Right lung (tissue), 5 donors: ENCODE data around the gene DCLRE1A. TPM values are rescaled to one million over a fixed set of nuclear protein-coding genes. Genes with fewer than 3 reads are reported as not detected.
"Not testable (repeated sequence)": the region's sequence is repeated elsewhere in the genome, so short reads cannot be mapped to it uniquely, and the experiment has no call there.

Experiments
- DNase-seq, 2 donors: peaks; one replicate each; pipeline ENCODE4 v3.0.0-alpha.2; 2013
- polyA plus RNA-seq, 5 donors: library from polyadenylated mRNA; unstranded; fragments of 120-200 nt; gene quantifications; one replicate each; pipeline versions ENCODE4 v1.2.1 to v1.2.3, GENCODE V29; 2013; ENCODE audit warnings: inconsistent platforms in 1 of 5, low replicate concordance in 1 of 5; ENCODE audit not compliant: insufficient read length in 5 of 5, insufficient read depth in 1 of 5

Gene DCLRE1A
- polyA plus RNA-seq, 5 donors: 10.1 to 16.5 (median 13.6) TPM

DNA sequence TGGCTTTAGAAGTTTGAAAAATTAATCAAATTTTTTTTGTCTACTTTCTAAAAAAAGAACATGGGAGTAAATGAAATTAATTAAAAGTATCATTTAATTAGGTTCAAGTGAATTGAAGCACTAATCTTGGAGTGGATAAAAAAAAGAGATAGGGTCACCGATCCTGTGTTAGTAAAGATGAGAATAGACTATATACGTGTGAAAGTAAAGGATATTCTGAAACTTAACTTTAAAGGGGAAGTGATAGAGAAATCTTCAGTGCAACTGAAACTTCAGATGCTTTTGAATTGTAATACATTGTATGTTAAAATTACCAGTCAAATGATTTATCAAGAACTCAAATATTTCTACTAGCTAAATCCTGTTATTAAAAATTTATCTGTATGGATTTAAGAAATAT lies 5.4 kb upstream of the DCLRE1A start:
- no peak for DNase-seq

DNA sequence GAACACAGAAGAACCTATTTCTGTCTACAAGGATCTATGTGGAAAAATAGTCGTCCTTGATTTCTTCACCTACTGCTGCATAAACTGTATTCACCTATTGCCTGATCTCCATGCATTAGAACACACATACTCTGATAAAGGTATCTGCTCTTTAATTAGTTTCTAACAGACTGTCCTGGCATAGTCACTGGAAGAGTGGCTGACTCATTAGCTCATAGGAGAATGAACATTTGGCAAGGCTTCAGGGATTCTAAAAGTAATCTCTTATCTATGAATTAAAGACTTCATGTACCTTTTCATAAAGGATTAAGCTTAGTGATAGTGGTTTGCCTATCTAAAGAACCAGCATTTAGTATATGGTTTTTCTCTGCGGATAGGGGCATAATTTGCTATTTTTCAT lies 4.7 kb upstream of the DCLRE1A start:
- no peak for DNase-seq

DNA sequence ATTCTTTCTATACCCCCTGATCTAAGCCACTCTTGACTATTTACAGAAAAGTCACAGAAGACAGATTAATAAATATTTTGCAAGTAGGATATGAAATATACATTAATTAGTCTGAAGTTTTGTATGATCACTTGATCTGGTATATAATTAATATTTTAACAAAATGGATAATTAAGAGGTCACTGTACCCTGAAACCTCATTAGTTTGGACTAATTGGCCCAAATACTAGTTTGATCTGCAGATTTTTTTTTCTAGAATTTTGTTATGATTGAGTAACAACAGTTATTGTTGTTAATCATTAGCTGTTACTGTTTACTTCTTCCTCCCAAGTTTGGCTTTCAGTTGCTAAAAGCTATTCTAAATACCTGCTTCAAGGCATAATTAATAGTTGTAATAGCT lies 3.3 kb upstream of the DCLRE1A start:
- no peak for DNase-seq

DNA sequence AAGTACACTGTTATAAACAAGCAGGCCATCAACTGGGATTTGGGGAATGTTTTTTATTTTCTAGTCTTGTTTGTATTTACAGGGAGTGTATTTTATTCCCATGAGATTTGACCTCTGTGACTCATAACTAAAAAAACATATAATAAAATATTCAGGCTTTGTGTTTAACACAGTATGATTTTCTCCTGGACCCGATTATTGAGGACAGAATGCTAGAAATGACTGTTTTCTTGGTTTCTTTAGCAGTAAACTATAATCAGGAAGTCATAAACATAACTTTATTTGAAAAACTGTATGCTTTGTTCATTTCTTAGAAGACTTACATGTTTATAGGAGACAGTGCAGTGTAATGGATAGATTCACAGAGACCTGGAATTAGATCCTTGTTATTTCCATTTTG lies 2.7 kb upstream of the DCLRE1A start:
- no peak for DNase-seq

DNA sequence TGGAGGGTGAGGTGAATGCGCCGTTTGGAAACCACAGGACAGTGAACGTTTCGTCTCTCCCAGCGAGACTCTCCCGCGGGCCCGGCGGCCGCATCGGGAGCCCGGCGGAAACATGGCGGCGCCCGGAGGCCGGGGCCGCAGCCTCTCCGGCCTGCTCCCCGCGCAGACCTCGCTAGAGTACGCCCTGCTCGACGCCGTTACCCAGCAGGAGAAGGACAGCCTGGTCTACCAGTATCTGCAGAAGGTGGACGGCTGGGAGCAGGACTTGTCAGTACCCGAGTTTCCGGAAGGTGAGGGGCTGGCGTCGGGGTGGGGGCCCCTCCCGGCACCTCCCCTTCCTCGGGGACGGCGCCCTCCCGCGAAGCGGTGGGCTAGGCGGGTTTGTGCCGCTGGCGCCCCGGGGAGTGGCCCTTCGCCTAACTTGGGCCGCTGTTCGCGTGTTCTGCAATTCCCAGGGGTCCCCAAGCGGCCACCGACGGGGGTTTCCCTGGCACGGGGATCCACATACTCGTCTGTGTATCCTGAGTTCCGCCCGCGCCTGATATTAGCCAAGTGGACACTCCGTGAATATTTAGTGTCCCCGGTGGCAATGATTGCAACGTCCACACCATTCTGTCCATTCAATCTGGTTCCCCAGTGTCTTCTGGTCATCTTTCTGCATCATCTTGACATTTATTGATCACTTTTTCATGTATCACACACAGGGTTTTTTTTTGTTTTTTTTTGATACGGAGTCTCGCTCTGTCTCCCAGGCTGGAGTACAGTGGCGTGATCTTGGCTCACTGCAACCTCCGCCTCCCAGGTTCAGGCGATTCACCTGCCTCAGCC lies 1.1 kb upstream of the DCLRE1A start:
- peak; percentile 60 to 73 for DNase-seq

DNA sequence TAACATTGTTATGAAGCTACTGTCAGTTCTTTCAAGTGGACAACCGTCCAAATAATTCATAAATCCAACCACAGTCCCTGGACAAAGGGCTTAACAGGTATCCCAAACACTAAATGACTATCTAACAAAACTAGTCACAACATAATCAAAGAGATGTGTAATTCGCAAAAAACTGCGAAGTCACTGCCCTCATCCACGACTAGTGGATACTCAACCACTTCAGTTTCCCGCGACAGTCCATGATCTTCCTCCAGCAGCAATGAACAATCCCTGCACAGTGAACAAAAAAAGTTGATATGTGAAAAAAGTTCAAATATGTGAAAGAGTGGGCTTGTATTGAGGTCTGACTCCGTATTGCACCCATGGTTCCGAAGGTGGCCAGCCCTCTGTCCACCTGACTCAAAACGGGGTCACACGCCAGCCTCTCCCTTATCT lies 287 bp downstream of the DCLRE1A start:
- no peak for DNase-seq

DNA sequence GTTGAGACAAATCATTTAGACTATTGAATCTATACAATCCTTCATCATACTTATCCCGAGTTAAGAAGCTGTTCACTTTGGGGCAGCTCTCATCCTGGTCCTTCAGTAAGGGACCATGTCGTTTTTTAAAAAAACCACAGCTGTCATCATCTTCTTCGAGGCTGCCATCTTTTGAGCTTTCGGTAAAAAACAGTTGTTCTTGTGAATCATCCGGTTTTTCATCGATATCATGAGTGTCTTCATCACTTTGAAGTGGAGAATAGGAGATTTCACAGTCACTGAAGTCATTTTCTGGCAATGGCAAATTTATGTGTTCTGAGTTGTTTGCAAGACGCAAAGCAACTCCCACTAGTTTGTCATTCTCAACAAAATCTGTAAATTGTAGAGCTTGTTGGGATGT lies 3.9 kb downstream of the DCLRE1A start:
- no peak for DNase-seq

DNA sequence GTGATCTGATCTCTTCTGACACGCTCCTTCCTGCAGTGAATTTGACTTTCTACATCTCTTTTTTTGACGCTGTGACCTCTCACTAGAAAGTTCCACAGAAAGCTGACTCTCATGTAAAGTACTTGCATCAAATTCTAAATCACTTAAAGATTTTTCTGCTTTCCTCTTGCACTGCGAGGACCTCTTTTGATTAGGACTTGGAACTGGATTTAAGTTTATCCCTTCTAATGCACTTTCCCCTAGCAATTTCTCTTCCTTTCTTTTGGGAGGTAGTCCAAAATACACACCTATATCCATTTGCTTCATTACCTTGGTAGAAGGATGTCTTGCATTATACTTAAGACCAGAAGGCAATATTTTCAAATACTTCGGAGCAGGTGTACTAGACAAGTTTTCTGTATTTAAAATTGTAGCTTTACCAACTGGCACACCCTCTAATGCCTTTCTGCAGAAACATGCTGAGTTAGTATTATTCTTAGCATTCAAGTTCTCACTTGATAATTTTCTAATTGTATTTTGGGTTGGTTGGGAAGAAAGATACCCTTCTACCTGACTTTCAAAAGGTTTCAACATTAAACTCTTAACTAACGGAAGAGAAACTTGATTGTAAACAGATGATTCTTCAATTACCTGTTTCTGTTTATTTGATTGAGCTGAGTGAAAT lies 4.6 kb downstream of the DCLRE1A start:
- DNase-seq: no peak

DNA sequence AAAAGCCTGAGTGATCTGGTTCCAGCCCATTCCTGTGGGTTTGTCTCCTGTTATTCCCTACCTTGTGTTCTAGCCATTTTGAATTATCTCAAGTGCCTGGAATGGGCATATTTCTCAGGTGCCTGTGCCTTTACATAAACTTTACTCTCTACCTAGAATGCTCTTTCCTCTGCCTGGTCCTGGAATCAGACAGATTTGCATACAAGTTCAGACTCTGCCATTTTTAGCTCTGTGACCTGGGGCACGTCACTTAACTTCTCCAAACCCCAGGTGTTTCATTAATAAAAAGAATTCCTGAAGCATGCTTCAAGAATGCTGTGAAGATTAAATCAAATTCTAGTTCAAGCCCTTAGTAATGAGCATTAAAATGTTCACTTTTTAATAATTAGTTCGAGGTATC lies 7.8 kb downstream of the DCLRE1A start:
- no peak for DNase-seq

DNA sequence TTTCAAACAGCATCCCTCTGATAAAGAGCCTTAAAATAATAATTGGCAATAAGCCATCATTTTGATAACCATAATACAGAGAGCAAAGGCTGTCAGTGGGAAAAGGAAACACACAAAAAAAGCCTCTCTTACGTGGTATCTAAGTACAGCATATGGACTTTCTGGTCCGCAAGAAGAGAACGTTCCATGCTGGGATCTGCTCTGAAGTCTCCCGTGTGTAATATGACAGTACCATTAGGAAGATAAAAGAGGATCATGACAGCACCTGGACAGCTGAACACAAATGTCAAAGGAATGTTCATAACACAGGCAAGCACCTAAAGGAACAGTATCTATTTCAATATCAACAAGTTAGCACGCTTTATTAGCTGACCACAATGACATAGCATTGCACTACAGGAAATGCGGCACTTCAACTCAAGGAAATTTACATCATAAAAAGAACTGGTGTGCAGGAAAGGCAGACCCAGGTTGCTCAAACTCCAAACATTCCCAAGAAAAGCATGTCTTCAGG lies 9.9 kb downstream of the DCLRE1A start:
- no peak for DNase-seq

DNA sequence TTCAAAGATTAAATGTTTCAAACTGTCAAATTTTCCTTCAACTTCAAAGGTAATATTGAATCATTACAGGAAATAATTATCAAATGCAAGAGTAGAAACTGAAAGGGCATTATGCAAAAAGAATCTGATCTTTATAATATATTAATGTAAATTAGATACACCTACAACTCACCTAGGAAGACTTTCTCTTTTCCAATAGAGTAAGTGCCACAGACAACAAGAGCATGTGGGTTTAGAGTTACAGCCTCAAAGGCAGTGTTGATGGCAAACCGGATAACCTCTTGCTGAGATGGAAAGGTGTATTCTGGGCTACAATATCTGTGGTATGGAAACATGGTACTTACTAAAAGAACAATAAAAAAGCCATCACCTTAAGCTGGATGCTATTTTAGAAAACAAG lies 11.7 kb downstream of the DCLRE1A start:
- no peak for DNase-seq

DNA sequence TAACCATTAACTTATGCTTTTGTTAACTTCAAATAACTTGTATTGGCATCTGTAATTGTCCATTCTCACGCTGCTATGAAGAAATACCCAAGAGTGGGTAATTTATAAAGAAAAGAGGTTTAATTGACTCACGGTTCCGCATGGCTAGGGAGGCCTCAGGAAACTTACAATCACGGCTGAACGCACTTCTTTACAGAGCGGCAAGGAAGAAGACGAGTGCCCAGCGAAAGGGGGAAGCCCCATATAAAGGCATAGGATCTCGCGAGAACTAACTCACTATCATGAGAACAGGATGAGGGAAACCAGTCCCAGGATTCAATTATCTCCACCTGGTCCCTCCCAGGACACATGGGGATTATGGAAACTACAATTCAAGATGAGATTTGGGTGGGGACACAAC lies 25.3 kb downstream of the DCLRE1A start:
- not testable (repeated sequence) for DNase-seq

DNA sequence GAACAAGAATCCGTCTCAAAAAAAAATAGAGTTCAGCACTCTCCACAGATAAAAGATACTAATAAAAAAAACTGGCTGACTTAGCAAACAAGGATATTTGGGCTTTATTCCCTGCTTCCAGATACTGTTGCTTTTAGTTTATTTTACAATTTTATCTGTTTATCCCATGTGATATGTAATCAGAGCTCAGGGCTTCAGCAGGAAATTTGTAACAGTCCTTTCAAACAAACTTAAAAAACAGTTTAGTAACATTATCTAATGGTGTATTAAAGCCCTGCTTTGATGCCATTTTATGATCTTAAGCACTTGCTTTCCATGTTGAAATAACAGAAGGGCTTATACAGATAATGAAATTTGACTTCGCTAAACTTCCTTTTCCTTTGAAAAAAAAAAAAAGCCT lies 28.1 kb downstream of the DCLRE1A start:
- no peak for DNase-seq

DNA sequence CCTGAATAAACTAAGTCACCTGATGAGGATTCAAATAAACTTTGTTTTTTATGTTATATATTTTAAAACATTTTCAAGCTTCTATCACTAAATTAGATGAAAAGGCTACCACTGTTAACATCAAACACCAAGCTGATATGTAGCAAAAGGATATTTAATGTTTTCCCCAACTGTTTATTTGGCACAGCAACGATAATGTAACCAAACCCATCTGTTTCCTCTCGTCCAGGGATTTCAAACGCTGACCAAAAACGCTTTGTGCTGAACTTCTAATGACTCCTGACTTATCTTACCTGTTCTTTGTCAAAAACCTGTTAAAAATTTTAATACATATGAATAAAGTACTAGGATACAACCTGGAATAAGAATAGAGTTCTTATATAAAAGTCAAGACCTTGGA lies 30.5 kb downstream of the DCLRE1A start:
- DNase-seq: peak; percentile 64 to 70

DNA sequence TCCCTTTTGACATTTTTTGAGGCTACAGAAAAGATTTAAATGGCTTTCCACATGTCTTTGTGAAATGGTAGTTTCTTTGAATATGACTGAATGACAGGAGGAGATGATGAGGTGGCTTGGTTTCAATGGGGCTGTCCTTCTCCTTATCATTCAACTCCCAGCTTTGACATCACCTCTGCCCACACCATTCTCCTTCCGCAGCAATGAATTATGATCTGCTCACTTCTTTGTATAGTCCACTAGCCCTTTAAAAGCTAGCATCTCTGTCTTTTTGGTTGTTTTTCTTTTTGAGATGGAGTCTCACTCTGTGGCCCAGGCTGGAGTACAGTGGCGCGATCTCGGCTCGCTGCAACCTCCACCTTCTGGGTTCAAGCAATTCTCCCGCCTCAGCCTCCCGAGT lies 31.7 kb downstream of the DCLRE1A start:
- no peak for DNase-seq

DNA sequence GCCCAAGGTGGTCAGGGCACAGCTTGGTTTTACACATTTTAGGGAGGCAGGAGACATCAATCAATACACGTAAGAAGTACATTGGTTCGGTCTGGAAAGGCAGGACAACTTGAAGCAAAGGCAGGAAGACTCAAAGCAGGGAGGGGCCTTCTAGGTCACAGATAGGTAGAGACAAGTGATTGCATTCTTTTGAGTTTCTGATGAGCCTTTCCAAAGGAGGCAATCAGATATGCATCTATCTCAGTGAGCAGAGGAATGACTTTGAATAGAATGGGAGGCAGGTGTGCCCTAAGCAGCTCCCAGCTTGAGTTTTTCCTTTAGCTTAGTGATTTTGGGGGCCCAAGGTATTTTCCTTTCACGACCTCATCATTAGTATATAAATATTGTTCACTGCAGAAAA lies 32.6 kb downstream of the DCLRE1A start:
- not testable (repeated sequence) for DNase-seq

DNA sequence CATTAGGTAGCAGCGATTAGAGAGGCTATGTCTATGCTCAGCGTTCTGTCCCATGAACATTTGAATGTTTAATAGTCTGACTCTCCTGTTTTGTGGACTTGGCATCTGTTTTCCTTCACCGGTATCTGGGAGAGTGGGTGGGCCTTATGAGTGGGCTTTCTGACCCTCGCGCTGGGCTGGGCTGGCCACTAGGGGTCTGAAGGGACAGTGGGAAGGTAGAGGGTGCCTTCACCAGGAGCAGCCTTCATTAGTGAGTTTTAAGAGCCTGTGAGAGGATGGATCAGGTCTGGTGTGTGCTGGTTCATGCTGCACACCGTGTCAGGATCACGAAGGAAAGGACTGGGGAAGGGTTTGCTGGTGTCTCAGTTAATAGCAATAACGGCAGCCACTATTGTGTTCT lies 33.4 kb downstream of the DCLRE1A start:
- DNase-seq: no peak

DNA sequence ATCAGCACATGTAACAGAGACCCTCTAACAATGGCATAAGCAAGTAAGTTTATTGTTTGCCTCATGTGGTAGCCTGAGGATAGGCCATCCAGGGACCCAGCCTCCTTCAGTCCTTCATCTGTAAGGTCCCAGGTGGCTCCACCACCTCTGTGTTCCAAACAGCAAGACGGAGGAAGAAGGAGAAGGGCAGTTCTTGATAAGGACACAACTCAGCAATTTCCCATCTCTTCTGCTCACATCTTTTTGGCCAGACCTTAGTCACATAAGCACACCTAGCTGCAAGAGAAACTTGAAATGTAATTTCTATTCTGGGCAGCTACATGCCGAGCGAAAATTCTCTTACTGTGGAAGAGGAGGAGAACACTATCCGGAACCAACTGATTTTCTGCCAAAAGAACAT lies 33.9 kb downstream of the DCLRE1A start:
- DNase-seq: no peak

DNA sequence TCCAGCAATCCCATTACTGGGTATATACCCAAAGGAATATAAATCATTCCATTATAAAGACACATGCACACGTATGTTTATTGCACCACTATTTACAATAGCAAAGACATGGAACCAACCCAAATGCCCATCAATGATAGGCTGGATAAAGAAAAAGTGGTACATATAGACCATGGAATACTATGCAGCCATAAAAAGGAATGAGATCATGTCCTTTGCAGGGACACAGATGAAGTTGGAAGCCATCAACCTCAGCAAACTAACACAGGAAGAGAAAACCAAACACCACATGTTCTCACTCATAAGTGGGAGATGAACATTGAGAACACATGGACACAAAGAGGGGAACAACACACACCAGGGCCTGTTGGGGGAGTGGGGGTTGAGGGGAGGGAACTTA lies 39.2 kb downstream of the DCLRE1A start:
- DNase-seq: not testable (repeated sequence)

DNA sequence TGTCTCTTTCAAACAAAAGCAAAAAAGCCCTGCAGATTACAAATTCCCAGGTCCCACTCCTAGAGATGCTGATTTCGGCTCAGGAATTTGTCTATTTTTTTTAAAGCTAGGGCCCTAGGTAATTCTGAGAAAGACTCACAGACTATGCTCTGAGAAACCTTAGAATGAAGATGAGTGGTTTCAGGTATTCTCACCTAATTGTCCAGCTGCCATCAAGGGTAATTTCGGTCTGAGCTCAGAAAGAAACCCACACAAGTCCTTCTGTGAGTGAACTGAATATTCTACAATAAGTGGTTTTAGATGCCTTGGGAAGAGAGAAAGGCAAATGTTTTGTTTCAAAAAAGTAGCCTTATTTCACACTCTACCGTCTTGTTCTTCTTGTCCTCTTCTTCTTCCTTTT lies 45.7 kb downstream of the DCLRE1A start:
- DNase-seq: no peak

DNA sequence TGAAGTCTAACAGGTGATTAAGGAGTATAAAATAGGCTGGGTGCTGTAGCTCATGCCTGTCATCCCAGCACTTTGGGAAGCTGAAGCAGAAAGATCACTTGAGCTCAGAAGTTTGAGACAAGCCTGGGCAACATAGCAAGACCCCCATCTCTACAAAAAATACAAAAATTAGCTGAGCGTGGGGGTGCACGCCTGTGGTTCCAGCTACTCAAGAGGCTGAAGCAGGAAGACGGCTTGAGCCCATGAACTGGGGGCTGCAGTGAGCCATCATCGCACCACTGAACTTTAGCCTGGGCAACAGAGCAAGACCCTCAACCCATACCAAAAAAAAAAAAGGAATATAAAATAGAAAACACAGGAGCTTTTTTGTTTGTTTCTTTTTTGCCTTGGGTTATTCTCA lies 47.4 kb downstream of the DCLRE1A start:
- no peak for DNase-seq

DNA sequence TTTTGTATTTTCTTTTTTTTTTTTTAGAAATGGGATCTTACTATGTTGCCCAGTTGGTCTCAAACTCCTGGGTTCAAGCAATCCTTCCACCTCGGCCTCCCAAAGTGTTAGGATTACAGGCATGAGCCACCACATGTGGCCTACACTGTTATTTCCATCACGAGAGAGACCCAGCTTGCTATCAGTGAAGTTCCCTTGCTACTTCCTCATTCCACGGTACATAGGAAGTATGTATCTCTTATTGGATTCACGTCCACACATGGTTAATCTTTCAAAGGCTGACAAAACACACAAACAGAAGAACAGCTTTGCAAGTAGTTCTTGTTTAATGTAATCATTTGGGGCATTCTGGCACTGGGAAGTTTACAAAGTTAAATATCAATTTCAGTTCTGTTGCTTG lies 50.9 kb downstream of the DCLRE1A start:
- no peak for DNase-seq

DNA sequence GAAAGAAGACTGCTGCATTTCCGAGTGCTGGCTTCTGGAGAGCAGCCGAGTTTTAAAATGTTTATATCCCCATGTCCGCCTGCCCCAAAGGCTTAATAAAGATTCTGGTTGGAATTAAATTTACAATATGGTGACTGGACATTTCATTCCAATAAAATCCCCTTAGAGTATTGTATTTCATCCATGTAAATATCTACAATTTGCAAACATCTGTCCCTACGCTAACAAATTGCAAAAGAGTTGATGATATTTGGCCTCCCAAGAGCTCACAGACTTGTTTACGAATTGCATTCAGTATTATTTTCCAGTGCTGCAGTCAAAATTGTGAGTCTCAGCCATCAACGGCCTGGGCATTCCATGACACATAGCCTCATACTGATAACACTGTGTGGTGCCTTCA lies 52.3 kb downstream of the DCLRE1A start:
- DNase-seq: peak in 1 of 2 donors; percentile 65
